GM12865 (cell line): ENCODE data around the gene ZNF687.

Experiments used
- DNase-seq: peaks from one replicate; pipeline ENCODE4 v3.0.0; 2010; ENCODE audit warnings: low read depth
- H3K4me3 ChIP-seq: 2 replicates; pipeline ENCODE4 v1.5.1; 2011; ENCODE audit warnings: mild to moderate bottlenecking, low read depth, low read length, control low read depth
- CTCF ChIP-seq: IDR thresholded peaks from 2 replicates; pipeline ENCODE4 v1.5.1; 2011; ENCODE audit warnings: low read length, control low read depth, low read depth, inconsistent platforms; ENCODE audit not compliant: insufficient read depth; ENCODE audit errors: missing control alignments

ZNF687 gene

GRCh38 chr1:151288502-151288901 is 6.4 kb downstream of the ZNF687 start:
- H3K4me3 ChIP-seq = no peak overlapping the region
- DNase-seq = no peak
- no peak for TF ChIP-seq CTCF

GRCh38 chr1:151289080-151289935 is 7.2 kb downstream of the ZNF687 start:
- no peak for DNase-seq
- H3K4me3 ChIP-seq = no peak overlapping the region
- TF ChIP-seq CTCF = no peak

GRCh38 chr1:151289991-151290708 is 8.1 kb downstream of the ZNF687 start:
- H3K4me3 ChIP-seq = no peak overlapping the region
- DNase-seq = no peak
- no peak for TF ChIP-seq CTCF

- no peak for TF ChIP-seq CTCF
Observed at GRCh38 chr1:151290709-151291303, 8.7 kb downstream of the ZNF687 start.

GRCh38 chr1:151292207-151293030 is 10.3 kb downstream of the ZNF687 start:
- H3K4me3 ChIP-seq = no peak overlapping the region
- no peak for TF ChIP-seq CTCF
- DNase-seq = no peak

More at GRCh38 chr1:151290709-151291303, 8.7 kb downstream of the ZNF687 start:
- DNase-seq = no peak
- no peak overlapping the region for H3K4me3 ChIP-seq

- no peak for TF ChIP-seq CTCF
- no peak for DNase-seq
- no peak overlapping the region for H3K4me3 ChIP-seq
Observed at GRCh38 chr1:151293093-151293492, 11.0 kb downstream of the ZNF687 start.
